ENCODE measurements around the gene SMC6. TPM values are rescaled to one million over a fixed set of nuclear protein-coding genes. Genes with fewer than 3 reads are reported as not detected.

Gene SMC6
- total and polyA plus RNA-seq, 10 of the 15 experiments (the other 5 are each of a cell fraction or from before 2014, with no cell fraction given): 12.8 to 63.8 (median 38.8) TPM

- no peak for TF ChIP-seq PKNOX1 (IDR thresholded peaks at IDR 0.05)
- TF ChIP-seq POLR2A (IDR thresholded peaks at IDR 0.05; ENCODE audit: low read depth, low read length): no peak
Observed at GRCh38 chr2:17688600-17688999, 65.0 kb downstream of the SMC6 start (continued).

GRCh38 chr2:17683981-17684380 lies 69.6 kb downstream of the SMC6 start:
- Histone ChIP-seq H3K36me3 (ENCODE audit: control insufficient read depth in 2 of 2, insufficient read depth in 2 of 2, low read length in 1 of 2) (peaks cover 0 to 22% of the 10 kb centered on the region in 2 experiments; a peak in 3 of 4 replicates), H3K79me2 (ENCODE audit: control insufficient read depth, insufficient read depth, low read length) (no peaks in the 10 kb centered on the region), H3K4me1 (ENCODE audit: control insufficient read depth, insufficient read depth, low read length) (no peaks in the 10 kb centered on the region), H3K9me3 (replicated peaks; ENCODE audit: control insufficient read depth, insufficient read depth, low read length) (no peaks in the 10 kb centered on the region), H3K4me2 (ENCODE audit: control insufficient read depth, insufficient read depth) (no peak overlapping the region), H4K20me1 (ENCODE audit: control insufficient read depth, insufficient read depth) (no peaks in the 10 kb centered on the region), H3K27ac (ENCODE audit: control insufficient read depth, insufficient read depth) (no peak overlapping the region), H2AFZ (ENCODE audit: control insufficient read depth, low read depth, low read length) (no peak overlapping the region), H3K9ac (ENCODE audit: control insufficient read depth, insufficient read depth, low read length) (no peak overlapping the region), H3K27me3 (replicated peaks in 1 of 2; ENCODE audit: control insufficient read depth in 2 of 2, insufficient read depth in 2 of 2, low read length in 1 of 2) (no peaks in the 10 kb centered on the region), H3K4me3 (no peak overlapping the region)
- RAD21 ChIA-PET (ENCODE audit: unreplicated experiment): no interaction called here
- FAIRE-seq (no peak), ATAC-seq (no peak), DNase-seq (ENCODE audit: low read depth, low spot score) (no peak)
- POLR2A ChIA-PET: no interaction called here
- SMC1A ChIA-PET (ENCODE audit: uncharacterized antibody, unreplicated experiment): interaction anchor here (2.2 kb wide), 1 partner anchor 16 kb away, joined by 5 read pairs; no protein-coding TSS in a partner anchor
- CTCF ChIA-PET: interaction anchor here (1.6 kb wide), 1 partner anchor 12 kb away, joined by 11 read pairs; no protein-coding TSS in a partner anchor
- in situ Hi-C loops (cut with MboI) (no loop called here), intact Hi-C loops (cut with micrococcal nuclease; ENCODE audit: unreplicated experiment) (no loop called here)
- WGBS (ENCODE audit: insufficient coverage, insufficient replicate concordance, low lambda C conversion rate, missing lambda C conversion rate): 100% methylated on average over 2 of the region's 2 CpGs
- no TSS peak for BruUV-seq (replicated peaks)
- no peak for TF ChIP-seq POLR2A (IDR thresholded peaks at IDR 0.05; ENCODE audit: low read depth, low read length)
- TF ChIP-seq KLF5 (IDR thresholded peaks at IDR 0.05; ENCODE audit: partially characterized antibody): no peak
- TF ChIP-seq, protein P1, sequence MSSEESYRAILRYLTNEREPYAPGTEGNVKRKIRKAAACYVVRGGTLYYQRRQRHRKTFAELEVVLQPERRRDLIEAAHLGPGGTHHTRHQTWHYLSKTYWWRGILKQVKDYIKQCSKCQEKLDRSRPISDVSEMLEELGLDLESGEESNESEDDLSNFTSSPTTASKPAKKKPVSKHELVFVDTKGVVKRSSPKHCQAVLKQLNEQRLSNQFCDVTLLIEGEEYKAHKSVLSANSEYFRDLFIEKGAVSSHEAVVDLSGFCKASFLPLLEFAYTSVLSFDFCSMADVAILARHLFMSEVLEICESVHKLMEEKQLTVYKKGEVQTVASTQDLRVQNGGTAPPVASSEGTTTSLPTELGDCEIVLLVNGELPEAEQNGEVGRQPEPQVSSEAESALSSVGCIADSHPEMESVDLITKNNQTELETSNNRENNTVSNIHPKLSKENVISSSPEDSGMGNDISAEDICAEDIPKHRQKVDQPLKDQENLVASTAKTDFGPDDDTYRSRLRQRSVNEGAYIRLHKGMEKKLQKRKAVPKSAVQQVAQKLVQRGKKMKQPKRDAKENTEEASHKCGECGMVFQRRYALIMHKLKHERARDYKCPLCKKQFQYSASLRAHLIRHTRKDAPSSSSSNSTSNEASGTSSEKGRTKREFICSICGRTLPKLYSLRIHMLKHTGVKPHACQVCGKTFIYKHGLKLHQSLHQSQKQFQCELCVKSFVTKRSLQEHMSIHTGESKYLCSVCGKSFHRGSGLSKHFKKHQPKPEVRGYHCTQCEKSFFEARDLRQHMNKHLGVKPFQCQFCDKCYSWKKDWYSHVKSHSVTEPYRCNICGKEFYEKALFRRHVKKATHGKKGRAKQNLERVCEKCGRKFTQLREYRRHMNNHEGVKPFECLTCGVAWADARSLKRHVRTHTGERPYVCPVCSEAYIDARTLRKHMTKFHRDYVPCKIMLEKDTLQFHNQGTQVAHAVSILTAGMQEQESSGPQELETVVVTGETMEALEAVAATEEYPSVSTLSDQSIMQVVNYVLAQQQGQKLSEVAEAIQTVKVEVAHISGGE (CRISPR knock-in tag; IDR thresholded peaks at IDR 0.05): no peak
- TF ChIP-seq RBBP5 (conservative IDR thresholded peaks at IDR 0.05): no peak
- TF ChIP-seq TAF1 (IDR thresholded peaks at IDR 0.05; ENCODE audit: borderline replicate concordance, low read depth, low read length): no peak
- TF ChIP-seq SMC3 (IDR thresholded peaks at IDR 0.05; ENCODE audit: borderline replicate concordance, low read length): no peak
- no peak for TF ChIP-seq NR2C1 (IDR thresholded peaks at IDR 0.05)
- no peak for TF ChIP-seq SMARCA5 (IDR thresholded peaks at IDR 0.05)
- TF ChIP-seq SIN3A (IDR thresholded peaks at IDR 0.05; ENCODE audit: low read depth, low read length): no peak
- no peak for TF ChIP-seq ELK1 (IDR thresholded peaks at IDR 0.05; ENCODE audit: low read depth, low read length)
- TF ChIP-seq CHD1 (IDR thresholded peaks at IDR 0.05; ENCODE audit: low read depth, low read length): no peak
- no peak for TF ChIP-seq SREBF2 (IDR thresholded peaks at IDR 0.05; ENCODE audit: low read length)
- TF ChIP-seq, protein P2, sequence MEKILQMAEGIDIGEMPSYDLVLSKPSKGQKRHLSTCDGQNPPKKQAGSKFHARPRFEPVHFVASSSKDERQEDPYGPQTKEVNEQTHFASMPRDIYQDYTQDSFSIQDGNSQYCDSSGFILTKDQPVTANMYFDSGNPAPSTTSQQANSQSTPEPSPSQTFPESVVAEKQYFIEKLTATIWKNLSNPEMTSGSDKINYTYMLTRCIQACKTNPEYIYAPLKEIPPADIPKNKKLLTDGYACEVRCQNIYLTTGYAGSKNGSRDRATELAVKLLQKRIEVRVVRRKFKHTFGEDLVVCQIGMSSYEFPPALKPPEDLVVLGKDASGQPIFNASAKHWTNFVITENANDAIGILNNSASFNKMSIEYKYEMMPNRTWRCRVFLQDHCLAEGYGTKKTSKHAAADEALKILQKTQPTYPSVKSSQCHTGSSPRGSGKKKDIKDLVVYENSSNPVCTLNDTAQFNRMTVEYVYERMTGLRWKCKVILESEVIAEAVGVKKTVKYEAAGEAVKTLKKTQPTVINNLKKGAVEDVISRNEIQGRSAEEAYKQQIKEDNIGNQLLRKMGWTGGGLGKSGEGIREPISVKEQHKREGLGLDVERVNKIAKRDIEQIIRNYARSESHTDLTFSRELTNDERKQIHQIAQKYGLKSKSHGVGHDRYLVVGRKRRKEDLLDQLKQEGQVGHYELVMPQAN (conservative IDR thresholded peaks at IDR 0.05): no peak
